Stimulated activated CD4-positive, alpha-beta T cell treated with anti-CD3 and anti-CD28 coated beads, Interleukin-15, amount 100 ng/mL, for 24 hours (primary cell): ENCODE results near the gene NAV3.

Experiments used
- DNase-seq: peaks from one replicate; pipeline ENCODE4 v3.0.0-alpha.2; 2020

Gene NAV3

DNA sequence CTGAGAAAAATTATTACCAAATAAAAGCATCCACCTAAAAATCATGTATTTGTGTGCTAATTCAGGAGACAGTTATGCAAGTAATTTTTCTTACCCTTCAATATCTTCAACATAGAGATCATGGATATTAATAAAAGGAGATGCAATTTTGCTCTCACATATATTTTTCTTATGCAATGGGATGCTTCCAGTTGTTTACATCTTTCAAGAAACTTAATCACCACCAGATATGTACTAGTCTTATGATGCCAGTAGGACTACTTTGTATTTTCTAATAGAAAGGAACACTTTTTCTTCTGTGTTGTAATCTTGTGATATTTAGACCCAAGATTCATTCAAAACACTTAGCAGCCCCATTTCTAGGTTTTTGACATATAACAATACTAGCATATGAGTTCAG is 107.6 kb downstream of the NAV3 start:
- no peak for DNase-seq

DNA sequence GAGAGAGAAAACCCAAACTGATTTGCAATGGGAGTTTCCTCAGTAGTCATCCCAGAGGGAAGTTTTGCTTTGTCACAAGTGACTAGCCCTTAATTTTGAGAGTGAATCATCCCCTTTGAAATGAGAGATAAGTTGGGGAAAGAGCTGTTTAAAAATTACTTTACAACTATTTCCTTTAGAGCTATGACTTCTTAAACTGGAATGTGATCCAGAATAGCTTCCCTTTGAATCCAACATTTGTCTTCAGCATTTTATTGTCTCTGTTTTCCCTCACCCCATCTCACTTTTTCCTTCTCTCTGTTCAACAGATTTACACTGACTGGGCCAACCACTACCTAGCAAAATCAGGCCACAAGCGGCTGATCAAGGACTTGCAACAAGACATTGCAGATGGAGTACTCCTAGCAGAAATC is 109.3 kb downstream of the NAV3 start:
- no peak for DNase-seq

DNA sequence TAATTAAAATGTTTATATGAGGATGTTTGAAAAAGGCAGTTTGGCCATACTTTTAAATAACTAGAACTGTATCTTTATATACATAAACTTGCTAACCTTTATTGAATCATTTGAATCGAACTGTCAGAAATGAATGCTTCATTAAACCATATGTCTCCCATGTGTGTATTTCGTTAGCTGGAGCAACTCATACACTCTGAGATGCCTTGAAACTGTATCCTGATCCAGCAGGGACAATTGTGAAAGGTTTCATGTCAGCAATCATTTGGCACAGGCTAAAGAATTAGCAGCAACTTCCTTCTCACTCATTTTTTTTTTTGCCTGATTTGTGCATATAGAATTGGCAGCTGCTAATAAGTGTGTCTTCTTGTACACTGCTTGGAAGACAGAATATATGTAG is 109.9 kb downstream of the NAV3 start:
- no peak for DNase-seq

DNA sequence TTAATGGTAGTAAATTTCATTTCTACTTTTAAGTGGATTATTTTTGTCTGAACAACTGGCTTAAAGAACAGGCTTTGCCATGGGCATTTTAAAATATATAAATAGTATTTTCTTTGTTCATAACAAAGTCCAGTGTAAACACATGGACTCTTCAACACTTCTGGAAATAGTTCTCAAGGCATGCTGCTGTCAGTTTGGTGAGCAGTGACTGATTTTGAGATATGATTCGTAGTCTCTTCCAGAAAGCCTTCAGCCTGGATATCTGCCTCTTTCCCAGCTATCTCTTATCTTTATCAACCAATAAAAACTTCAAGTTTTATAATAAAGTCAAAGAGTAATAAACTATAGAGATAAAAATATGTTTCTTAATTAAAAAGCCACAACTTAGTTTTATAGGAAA is 110.7 kb downstream of the NAV3 start:
- DNase-seq: no peak

DNA sequence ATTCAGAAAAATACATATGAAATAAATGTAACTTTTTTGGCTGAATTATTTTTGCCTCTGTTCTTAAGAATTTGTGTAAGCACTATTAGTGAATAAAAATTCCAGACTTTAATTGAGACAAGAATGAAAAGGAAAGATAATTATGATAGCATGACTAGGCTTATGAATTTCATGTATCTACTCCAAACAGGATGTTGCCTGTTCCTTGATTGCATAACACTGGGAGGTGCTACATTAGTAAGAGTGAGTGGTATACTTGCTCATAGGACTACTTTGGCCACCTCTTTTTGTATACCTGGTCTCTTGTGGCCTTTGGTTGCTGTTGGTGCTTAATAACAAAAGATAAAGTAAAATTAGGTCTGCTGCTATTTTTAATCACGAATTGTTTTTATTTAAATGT is 112.8 kb downstream of the NAV3 start:
- DNase-seq: no peak

DNA sequence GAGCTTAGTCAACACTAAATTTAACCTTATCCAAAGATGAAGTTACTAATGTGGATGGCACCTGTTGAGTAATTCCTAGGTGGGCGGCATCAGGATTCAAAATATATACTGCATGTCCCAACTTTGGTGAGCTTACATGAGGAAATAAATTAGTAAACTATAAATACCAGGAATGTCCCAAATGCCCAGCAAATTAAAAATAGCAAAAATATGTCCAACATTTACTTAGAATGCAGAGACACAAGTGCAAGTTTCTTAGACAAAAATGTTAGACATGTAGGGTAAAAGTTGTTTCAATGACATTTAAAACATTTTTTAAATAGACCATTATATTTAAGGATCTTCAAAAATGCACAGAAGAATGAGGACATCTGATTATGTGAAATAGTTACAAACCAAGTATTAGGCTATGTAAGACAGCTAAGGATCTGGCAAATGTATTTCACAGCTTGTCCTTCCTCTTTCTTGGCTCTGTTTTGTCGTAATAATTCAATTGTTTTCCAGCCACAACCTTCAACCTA is 115.9 kb downstream of the NAV3 start:
- DNase-seq: no peak

DNA sequence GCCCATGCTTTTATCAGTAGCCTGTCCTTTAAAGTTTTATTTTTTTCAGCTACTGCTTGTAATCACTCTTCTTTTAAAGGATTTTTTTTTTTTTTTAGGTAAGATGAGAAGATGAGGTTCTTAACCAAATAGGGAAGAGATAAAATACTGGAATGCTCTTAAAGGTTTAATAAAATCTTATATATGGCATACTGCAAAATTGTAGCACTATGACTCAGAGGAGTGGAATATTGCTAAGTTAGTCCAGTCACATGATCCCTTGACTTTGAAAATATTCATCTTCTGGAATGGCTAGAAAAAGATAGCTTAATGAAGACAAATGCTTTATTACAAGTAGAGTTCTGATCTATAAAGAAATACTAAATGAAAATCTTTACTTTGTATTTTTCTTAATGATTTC is 116.6 kb downstream of the NAV3 start:
- DNase-seq: no peak

DNA sequence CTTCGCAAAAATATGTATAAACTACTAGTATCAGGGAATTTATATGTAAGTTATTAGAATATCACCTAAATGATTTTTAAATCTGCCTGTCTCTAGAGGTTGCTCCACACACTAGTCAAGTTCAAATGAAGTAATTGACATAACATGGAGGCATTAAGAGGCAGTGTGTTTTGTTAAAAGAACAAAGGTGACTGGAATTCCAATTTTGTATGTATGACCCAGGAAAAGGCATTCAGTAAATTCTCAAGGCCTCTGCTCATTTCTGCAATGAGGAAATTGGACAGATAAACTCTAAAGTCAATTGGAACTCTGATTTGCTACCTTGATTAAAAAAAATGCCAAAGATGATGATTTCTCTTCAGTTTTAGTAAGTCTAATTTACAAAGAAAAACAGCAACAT is 117.1 kb downstream of the NAV3 start:
- no peak for DNase-seq

DNA sequence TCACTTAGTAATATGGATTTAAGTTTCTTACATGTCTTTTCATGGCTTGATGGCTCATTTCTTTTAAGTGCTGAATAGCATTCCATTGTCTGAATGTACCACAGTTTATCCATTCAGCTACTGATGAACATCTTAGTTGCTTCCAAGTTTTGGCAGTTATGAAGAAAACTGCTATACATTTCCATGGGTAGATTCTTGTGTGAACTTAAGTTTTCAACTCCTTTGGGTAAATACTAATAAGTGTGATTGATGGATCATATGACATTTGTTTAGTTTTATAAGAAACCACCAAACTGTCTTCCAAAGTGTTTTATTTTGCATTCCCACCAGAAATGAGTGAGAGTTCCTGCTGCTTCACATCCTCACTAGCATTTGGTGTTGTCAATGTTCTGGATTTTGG is 119.2 kb downstream of the NAV3 start:
- DNase-seq: no peak

DNA sequence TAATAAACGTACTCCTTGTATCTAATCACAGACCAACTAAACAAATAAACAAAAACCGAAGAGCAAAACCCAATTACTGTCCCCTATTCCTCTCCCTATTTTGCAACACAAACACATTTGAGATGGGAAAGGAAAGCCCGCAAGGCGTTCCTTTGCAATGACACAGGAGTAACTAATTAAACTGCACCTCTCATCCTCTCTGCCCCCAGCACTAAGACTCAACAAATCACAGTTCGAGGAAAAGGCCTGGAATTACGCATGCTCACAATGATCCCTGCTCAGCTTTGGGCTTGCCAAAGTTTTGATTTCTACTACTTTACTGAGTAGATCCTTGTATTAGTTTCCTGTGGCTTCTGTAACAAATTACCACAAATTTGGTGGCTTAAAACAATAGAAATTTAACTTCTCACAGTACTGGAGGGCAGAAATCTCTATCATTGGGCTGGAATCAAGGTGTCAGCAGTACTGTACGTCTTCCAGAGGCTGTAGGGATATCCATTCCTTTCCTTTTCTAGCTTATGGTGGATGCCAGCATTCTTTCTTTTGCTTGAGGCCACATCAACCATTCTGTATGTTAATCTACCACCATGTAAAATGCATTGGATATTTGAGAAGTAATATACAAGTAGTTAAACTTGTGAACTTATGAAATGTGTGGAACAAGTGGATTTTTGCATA is 123.0 kb downstream of the NAV3 start:
- DNase-seq: no peak

DNA sequence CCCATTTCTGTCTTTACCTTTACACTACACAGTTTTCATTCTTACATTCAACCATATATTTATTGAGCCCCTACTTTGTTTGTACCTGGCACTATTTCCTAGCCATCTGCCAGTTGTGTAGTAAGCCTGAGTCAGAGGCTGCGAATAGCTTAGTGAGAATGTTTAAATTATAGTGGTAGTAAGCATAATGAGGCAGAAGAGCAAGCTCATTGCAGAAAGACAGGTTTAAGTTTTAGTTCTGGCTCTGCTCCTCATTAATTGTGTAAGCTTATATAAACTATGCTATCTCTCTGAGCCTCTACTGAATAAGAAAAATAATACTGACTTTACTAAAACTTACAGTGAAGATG is 123.5 kb downstream of the NAV3 start:
- DNase-seq: no peak

DNA sequence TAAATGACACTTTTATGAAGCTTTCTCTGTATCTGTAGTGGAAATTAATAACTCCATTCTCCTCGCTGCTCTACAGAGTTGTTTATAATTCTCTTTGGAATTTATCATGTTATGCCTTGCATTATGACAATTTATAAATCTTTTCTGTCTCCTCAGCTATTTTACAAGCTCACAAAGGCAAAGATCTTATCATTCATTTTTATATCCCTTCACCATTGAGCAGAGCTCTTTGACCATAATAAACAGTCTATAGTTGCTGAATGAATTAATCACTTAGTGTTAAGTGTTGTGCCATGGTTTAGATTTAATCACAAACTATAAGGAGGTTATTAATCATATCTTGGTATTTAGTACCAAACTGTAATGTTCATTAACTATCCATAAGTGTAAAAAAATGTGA is 126.4 kb downstream of the NAV3 start:
- no peak for DNase-seq

DNA sequence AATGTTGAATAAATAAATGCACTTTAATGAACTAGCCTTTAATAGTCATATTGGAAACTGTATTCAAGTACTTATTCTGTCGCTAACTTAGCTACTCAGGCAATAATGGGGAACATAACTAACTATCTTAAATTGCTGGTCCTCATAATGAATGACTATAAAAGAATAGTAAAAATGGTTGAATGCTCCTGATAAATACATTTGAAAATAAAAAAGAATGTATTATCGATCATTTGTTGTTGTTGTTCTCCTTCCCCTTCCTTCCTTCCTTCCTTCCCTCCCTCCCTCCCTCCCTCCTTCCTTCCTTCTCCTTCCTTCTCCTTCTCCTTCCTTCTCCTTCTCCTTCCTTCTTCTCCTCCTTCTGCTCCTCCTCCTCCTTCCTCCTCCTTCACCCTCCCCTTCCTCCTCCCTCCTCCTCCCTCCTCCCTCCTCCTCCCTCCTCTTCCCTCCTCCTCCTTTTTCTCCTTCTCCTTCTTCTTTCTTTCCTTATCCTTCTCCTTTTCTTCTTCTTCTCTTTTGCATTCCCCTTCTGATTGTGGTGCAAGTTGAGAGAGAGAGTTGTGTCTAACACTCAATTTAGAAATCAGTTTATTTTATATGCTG is 133.0 kb downstream of the NAV3 start:
- no peak for DNase-seq

DNA sequence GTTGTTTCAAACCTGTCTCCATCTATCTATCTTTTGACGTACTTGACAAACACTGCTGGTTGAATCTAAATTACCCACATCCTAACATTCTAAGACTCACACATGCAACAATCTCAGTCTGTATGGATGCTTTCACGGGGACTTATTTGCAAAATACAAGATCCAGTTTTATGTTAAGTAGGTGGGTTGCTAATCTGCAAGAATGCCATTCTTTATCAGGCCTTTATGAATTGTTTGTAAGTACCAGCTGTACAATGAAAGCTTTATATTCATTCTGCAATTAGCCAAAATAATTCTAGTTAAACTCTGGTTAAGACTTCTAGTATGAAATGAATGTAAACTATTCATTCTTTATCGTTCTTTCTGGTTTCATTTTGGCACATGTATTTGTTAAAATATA is 135.1 kb downstream of the NAV3 start:
- DNase-seq: no peak

DNA sequence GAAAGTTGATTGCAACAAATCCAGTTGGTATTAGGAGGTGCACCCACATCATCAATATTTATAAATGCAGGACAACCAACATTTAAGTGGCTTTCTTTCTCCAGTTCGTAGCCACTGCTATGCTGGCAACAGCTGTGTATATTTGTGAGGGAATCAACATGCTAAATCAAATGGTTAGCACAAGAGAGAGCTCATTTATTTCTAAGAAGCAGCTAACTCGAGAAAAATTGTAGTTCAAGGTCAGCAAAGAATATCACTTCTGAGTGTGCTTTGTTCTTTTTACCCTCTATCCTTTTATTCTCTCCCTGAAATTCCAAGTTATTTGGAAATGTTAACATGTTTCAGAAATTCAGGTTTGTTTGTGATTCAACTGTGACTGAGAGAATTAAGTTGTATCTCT is 137.3 kb downstream of the NAV3 start:
- DNase-seq: no peak

DNA sequence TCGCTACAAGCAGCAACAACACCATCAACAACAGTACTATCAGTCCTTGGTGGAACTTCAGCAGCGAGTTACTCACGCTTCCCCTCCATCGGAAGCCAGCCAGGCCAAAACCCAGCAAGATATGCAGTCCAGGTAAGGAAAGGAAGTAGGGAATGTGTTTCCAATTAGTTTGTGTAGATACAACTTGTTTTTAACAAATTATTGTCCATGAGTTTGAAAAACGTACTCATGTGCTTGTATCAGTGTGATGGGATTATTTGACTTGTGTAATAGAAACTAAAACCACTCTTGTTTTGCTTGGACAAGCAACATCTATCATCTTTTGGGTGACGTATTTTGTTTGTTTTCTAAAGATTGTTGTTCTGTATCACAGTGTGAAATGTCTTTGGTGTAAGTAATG is 137.9 kb downstream of the NAV3 start:
- DNase-seq: no peak

DNA sequence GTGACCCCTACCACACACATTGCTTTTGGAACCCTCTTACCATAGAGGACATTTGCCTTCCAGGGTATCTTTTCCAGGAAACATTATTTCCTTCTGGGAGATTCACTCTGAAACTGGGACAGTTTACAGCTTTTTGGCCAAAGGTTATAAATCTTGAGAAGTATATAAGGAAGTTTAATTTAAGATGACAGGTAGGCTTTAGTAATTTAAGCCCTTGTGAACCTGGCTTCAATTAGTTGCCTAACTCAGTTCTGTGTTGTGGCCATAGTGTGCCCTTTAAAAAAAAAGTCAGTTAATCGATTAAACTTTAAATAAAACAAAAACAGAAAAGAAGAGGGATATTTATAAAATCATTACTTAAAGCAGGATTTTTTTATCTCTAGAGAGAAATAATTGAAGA is 142.9 kb downstream of the NAV3 start:
- DNase-seq: no peak

DNA sequence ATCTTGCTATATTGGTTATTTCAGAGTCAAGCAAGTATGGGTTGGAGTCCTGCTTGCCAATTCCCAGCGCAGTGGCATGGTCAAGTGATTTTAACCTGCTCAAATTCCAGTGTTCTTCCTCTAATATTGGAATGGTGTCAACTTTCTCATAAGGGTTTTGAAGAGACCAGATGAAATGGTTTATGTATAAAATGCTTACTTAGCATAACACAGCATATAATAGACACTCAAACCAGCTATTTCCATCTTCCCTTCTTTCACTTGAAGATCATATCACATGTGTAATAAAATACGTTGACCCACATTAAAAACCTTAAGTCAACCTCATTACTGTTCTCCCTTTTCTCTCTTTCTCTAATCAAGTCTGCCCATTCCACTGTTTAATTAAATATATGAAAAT is 144.0 kb downstream of the NAV3 start:
- DNase-seq: no peak

DNA sequence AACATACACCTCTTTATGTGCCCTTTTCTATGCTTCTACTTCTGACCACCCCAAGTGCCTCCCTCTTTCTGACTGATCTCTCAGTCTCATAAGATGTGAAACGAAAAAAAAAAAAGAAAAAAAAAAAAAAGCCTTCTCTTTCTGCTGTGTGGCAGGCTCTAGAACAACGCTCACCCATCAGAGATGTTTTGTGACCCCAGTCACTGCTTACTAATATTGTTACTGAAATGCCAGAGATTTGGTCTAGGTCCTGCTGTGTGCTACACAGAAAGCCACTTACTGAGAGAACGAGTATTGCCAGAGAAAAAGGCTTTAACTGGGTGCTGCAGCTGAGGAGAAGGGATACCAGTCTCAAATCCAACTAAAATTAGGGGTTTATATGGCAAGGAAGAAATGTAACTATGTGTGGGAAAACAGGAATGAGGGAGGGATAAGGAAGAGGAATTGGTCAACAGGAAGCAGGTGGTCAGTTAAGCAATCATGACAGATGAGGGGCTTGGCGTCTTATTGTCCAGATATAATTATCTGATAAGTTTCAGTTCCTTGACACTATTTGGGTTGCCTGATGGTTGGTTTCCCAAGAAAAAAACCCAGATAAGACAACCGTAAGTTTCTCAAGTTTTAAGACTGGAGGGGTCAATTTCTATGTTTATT is 149.0 kb downstream of the NAV3 start:
- DNase-seq: no peak

DNA sequence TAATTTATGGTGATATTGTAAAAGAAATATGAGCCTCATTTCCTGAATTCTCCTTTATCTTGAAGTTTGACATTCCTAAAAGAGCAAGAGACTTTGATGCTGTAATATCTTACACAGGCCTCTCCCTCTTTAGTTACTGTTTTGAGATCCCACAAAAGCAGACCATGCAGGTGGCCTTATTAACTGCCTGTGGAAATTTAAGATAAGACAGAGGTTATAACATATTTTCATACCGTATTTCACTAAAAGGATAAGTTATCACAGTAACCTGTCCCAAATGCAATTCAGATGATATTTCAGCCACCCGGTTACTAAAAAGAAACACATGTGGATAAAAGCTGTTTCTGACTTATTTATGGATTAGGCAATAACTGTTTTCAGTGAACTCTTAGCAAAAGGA is 150.1 kb downstream of the NAV3 start:
- DNase-seq: no peak

DNA sequence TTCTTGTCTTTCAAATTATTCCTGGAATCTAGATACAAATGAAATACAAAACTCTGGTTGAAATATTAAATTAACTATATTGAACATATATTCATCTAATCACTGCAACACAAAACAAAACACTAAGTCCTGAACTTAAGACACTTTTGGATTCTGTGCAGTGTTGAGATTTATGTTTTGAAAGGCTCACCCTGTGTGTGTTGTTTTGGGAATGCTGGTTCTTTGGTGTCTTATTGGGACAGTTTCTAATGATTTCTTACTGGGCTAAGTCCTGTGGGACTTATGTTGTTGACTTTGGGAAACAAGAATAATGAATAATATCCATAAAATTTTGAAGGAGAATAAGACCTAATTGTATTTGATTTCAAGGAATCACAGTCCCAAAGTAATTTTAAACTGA is 153.2 kb downstream of the NAV3 start:
- no peak for DNase-seq

DNA sequence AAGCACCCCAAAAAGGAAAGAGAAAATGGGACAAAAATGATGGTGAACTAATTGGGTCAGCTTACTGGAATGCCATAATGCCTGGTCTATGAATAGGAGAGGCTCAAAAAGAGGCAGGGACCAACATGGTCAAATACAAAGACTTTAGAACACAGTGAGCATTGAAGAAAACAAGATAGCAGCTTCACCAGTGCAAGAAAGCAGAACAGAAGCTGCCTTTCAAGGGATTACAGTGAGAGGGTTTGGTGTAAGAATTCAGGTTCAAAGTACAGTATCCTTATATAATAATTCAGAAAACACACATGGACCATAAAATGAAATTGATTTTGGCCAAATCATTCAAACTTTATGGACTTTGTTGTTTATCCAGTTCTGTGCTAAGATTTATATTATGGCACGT is 162.1 kb downstream of the NAV3 start:
- no peak for DNase-seq

DNA sequence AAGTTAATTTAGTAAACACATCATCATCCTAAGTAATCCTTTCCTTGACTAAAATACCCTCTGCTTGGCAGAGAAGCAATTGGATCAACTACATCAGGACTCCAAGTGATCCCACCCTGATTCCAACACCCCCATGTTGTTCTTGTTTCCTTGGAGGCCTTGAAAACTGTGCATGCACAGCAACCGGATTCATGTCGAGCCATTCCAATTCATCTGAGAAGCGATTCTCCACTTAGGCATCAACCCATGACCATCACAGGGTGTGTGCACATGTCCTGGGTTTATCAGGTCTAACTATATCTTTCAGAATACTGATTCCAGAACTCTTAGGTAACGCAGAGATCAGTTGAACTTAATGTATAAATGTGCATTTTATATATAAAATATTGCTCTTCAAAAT is 163.0 kb downstream of the NAV3 start:
- DNase-seq: no peak

DNA sequence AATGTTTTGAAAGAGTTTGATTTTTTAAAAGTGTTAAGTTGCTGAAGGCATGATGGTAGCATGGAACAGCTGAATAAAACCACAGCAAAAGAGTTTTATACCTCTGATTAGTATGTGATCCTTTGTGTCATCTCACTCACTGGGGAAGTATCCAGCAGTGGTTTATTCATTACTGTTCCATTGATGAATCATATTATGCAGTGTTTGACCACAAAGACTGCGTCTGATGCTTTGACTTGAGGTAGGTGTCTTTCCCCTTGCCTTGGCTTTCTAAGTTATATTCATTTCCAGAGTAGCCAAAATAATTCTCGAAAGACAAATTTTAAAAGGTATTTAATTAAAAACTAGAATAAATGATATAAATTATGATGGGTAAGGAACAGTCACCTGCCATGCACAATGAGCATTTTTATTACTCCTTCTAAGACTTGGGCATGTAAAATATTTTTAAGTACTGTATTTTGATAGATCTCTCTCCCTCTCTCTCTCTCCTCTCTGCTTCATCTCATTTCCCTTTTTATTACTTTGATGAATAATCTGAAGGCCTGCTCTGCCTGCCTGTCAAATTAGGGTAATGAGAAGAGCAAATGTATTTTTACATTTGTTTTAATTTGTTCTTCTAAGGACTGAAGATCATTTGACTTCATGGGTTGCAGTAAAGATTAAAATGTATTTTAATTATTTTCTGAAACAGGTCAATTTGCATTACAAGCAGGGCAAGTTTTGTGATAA is 164.9 kb downstream of the NAV3 start:
- no peak for DNase-seq
